SK-N-SH (cell line): ENCODE measurements around the gene EIF5AL1. TPM values are rescaled to one million over a fixed set of nuclear protein-coding genes. Genes with fewer than 3 reads are reported as not detected.
A peak's percentile ranks its signal among the peaks of the same experiment; 100 is the strongest.

Experiments used
- CTCF ChIA-PET: fragments of 300-600, 350-600 bp; formaldehyde crosslinking; extraction: SDS; loops from one replicate; lab custom pipeline; 2021; lab: Yijun Ruan, JAX
- POLR2A ChIA-PET: fragments of 350-600 bp; sonication (Branson Sonifier 250); formaldehyde crosslinking; extraction: SDS; loops from one replicate; lab custom pipeline; 2020; ENCODE audit warnings: antibody characterized with exemption, inconsistent platforms; lab: Yijun Ruan, JAX
- DNase-seq: peaks from one replicate; pipeline ENCODE4 v3.0.0; 2012
- H2AFZ ChIP-seq: fragments of 200-600 bp; sonication (generic); 2 replicates; pipeline ENCODE4 v1.8.1; 2016; ENCODE audit warnings: antibody characterized with exemption, mild to moderate bottlenecking, low read depth
- H3F3A ChIP-seq: fragments of 200-600 bp; sonication (generic); replicated peaks from 2 replicates; pipeline ENCODE3; 2016; ENCODE audit warnings: antibody characterized with exemption, mild to moderate bottlenecking; ENCODE audit not compliant: insufficient read depth
- H3K27ac ChIP-seq, 2 experiments: fragments of 200-500 bp in 1 of 2; fragments of 200-600 bp in 1 of 2; sonication (Bioruptor generic) in 1 of 2; sonication (generic), shearing (Covaris generic) in 1 of 2; 2 replicates each; pipeline versions ENCODE4 v1.5.1 to v1.6.1; 2014 to 2016; ENCODE audit warnings: low read depth in 2 of 2, inconsistent platforms in 1 of 2, low read length in 1 of 2, mild to moderate bottlenecking in 1 of 2, mixed read lengths in 1 of 2
- H3K27me3 ChIP-seq: fragments of 200-600 bp; sonication (generic), shearing (Covaris generic); 2 replicates; pipeline ENCODE4 v1.6.1; 2016; ENCODE audit warnings: mixed run types; ENCODE audit not compliant: insufficient read depth
- H3K36me3 ChIP-seq, 2 experiments: fragments of 200-500 bp in 1 of 2; fragments of 200-600 bp in 1 of 2; sonication (Bioruptor generic) in 1 of 2; sonication (generic) in 1 of 2; replicated peaks in 1 of 2; 2 replicates each; pipeline versions ENCODE3 to v1.5.1; 2014 to 2016; ENCODE audit warnings: low read length in 1 of 2, mild to moderate bottlenecking in 1 of 2; ENCODE audit not compliant: insufficient read depth in 2 of 2, control insufficient read depth in 1 of 2
- H3K4me1 ChIP-seq, 2 experiments: fragments of 200-500 bp in 1 of 2; fragments of 200-600 bp in 1 of 2; sonication (Bioruptor generic) in 1 of 2; sonication (generic), shearing (Covaris generic) in 1 of 2; 2 replicates each; pipeline versions ENCODE4 v1.5.1 to v1.6.1; 2014 to 2016; ENCODE audit warnings: low read depth in 1 of 2, low read length in 1 of 2, mixed run types in 1 of 2; ENCODE audit not compliant: insufficient read depth in 2 of 2, control insufficient read depth in 1 of 2
- H3K4me2 ChIP-seq: fragments of 200-600 bp; sonication (generic), shearing (Covaris generic); 2 replicates; pipeline ENCODE4 v1.6.1; 2017; ENCODE audit warnings: mixed run types
- H3K4me3 ChIP-seq, 2 experiments: fragments of 200-500 bp in 1 of 2; fragments of 200-600 bp in 1 of 2; sonication (Bioruptor generic) in 1 of 2; sonication (generic), shearing (Covaris generic) in 1 of 2; 2 replicates each; pipeline versions ENCODE4 v1.5.1 to v1.8.1; 2014 to 2016; ENCODE audit warnings: low read depth in 2 of 2, inconsistent platforms in 1 of 2, low read length in 1 of 2, mild to moderate bottlenecking in 1 of 2, mixed read lengths in 1 of 2, moderate library complexity in 1 of 2
- H3K79me2 ChIP-seq: fragments of 200-600 bp; sonication (generic); 2 replicates; pipeline ENCODE4 v1.8.1; 2017; ENCODE audit warnings: mild to moderate bottlenecking; ENCODE audit not compliant: insufficient read depth
- H3K9ac ChIP-seq: fragments of 200-600 bp; sonication (generic); 2 replicates; pipeline ENCODE4 v1.6.1; 2017; ENCODE audit warnings: mixed run types
- H3K9me2 ChIP-seq: fragments of 200-600 bp; sonication (generic); 2 replicates; pipeline ENCODE4 v1.6.1; 2017; ENCODE audit warnings: mixed run types
- H3K9me3 ChIP-seq: fragments of 200-600 bp; sonication (generic); 2 replicates; pipeline ENCODE4 v1.6.1; 2017; ENCODE audit warnings: mixed run types, mild to moderate bottlenecking, moderate library complexity
- H4K20me1 ChIP-seq: fragments of 200-600 bp; sonication (generic); 2 replicates; pipeline ENCODE4 v1.6.1; 2017; ENCODE audit warnings: mild to moderate bottlenecking, mixed run types; ENCODE audit not compliant: insufficient read depth
- CHD2 ChIP-seq: fragments of 150-350 bp; IDR thresholded peaks from 2 replicates; pipeline ENCODE4 v1.6.1; 2018; ENCODE audit warnings: low read length; ENCODE audit not compliant: partially characterized antibody
- EP300 ChIP-seq, 2 experiments: IDR thresholded peaks; 2 replicates each; pipeline versions ENCODE4 v1.4.0 to v1.6.1; 2012; ENCODE audit warnings: borderline replicate concordance in 1 of 2, low read depth in 1 of 2, low read length in 1 of 2
- FOXJ3 ChIP-seq: sonication (generic); formaldehyde crosslinking; IDR thresholded peaks from 2 replicates; pipeline ENCODE4 v1.5.1; 2020; ENCODE audit warnings: mild to moderate bottlenecking, missing genetic modification reagents
- FOXM1 ChIP-seq: IDR thresholded peaks from 2 replicates; pipeline ENCODE4 v1.4.0; 2012; ENCODE audit warnings: low read depth, mild to moderate bottlenecking
- JUND ChIP-seq: IDR thresholded peaks from 2 replicates; pipeline ENCODE4 v1.4.0; 2012
- MEF2A ChIP-seq: IDR thresholded peaks from 2 replicates; pipeline ENCODE4 v1.4.0; 2012; ENCODE audit warnings: low read depth, borderline replicate concordance
- NRF1 ChIP-seq: IDR thresholded peaks from 2 replicates; pipeline ENCODE4 v1.6.1; 2012; ENCODE audit warnings: low read depth, mild to moderate bottlenecking, low read length
- POLR2AphosphoS5 ChIP-seq: IDR thresholded peaks from 2 replicates; pipeline ENCODE4 v1.6.1; 2012; ENCODE audit warnings: low read depth, low read length
- RAD21 ChIP-seq: IDR thresholded peaks from 2 replicates; pipeline ENCODE4 v1.6.1; 2012; ENCODE audit warnings: mild to moderate bottlenecking, low read length
- RCOR1 ChIP-seq: fragments of 150-350 bp; IDR thresholded peaks from 2 replicates; pipeline ENCODE4 v1.6.1; 2017; ENCODE audit warnings: antibody characterized with exemption, low read length
- RFX5 ChIP-seq: IDR thresholded peaks from 2 replicates; pipeline ENCODE4 v1.6.1; 2012; ENCODE audit warnings: mild to moderate bottlenecking, improper control_type of control experiment, low read length
- RXRA ChIP-seq: IDR thresholded peaks from 2 replicates; pipeline ENCODE4 v1.4.0; 2012; ENCODE audit warnings: low read depth, mild to moderate bottlenecking, borderline replicate concordance
- SIN3A ChIP-seq: IDR thresholded peaks from 2 replicates; pipeline ENCODE4 v1.6.1; 2012; ENCODE audit warnings: low read depth, mild to moderate bottlenecking, low read length, moderate library complexity, borderline replicate concordance
- TAF1 ChIP-seq: IDR thresholded peaks from 2 replicates; pipeline ENCODE4 v1.6.1; 2012; ENCODE audit warnings: low read depth, mild to moderate bottlenecking, low read length, moderate library complexity, borderline replicate concordance
- TEAD4 ChIP-seq: IDR thresholded peaks from 2 replicates; pipeline ENCODE4 v1.4.0; 2012; ENCODE audit warnings: mild to moderate bottlenecking, borderline replicate concordance; ENCODE audit not compliant: insufficient read depth
- YY1 ChIP-seq: IDR thresholded peaks from 2 replicates; pipeline ENCODE4 v1.4.0; 2012; ENCODE audit warnings: low read depth, mild to moderate bottlenecking
- WGBS: methylation state at CpG from one replicate; pipeline ENCODE4 v1.1.6; 2017; ENCODE audit warnings: low lambda C conversion rate; 5-methylcytosine and 5-hydroxymethylcytosine counted together
- polyA plus RNA-seq, 3 experiments: library from polyadenylated mRNA; depleted of rRNA; stranded (reverse); fragments of >200 nt; gene quantifications; 2 replicates each; pipeline ENCODE4 v1.2.3, GENCODE V29; 2012
- TF ChIP-seq, protein P1 (sequence below): fragments of 150-350 bp; IDR thresholded peaks from 2 replicates; pipeline ENCODE4 v1.6.1; 2016; ENCODE audit warnings: mild to moderate bottlenecking, low read depth, low read length
- TF ChIP-seq, protein P2 (sequence below): IDR thresholded peaks from 2 replicates; pipeline ENCODE4 v1.4.0; 2012; ENCODE audit warnings: low read depth
- TF ChIP-seq, protein P3 (sequence below): IDR thresholded peaks from 2 replicates; pipeline ENCODE4; 2012
- TF ChIP-seq, protein P4 (sequence below): fragments of 150-350 bp; IDR thresholded peaks from 2 replicates; pipeline ENCODE4 v1.6.1; 2017; ENCODE audit warnings: antibody characterized with exemption, low read length, low read depth, borderline replicate concordance

The EIF5AL1 gene
- polyA plus RNA-seq, 1 of the 3 experiments (the other 2 are of a cell fraction) = 0.26 TPM

DNA sequence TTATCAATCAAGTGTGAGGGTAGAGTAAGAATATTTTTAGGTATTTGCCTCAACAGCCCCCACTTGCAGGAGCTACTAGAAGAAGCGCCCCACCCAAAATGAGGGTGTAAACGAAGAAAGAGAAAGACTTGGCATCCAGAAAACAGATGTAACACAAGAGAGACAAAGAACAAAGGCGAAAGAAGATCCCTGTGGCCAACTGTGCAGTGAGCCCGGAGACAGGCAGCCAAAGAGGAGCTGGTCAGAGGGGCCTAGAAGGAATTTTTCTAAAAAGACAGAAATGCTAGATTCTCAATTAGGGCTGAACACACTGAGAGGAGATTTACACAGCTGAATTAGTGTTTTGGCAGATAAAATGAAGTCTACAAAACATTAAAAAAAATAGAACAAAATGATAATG is 29.6 kb upstream of the EIF5AL1 start:
- Histone ChIP-seq H4K20me1 (no peaks in the 10 kb centered on the region), H3F3A (peaks cover 23% of the 10 kb centered on the region), H3K4me2 (peak overlapping the region; percentile 57; the same call in 1 of the 2 replicates), H2AFZ (peak overlapping the region; percentile 60; the same call in 1 of the 2 replicates), H3K36me3 (no peaks in the 10 kb centered on the region), H3K27me3 (no peaks in the 10 kb centered on the region), H3K9ac (no peak overlapping the region), H3K9me2 (no peaks in the 10 kb centered on the region), H3K27ac (peak overlapping the region; percentile 88 to 90; a peak in 2 of 4 replicates), H3K79me2 (no peaks in the 10 kb centered on the region), H3K9me3 (no peaks in the 10 kb centered on the region), H3K4me1 (peaks cover 14 to 29% of the 10 kb centered on the region in 2 experiments), H3K4me3 (no peak overlapping the region)
- ChIA-PET POLR2A (no interaction called here), CTCF (interaction anchor here (1.0 to 1.5 kb wide), 3 partner anchors 15 to 109 kb away, joined by 3 to 8 read pairs (median 6); no protein-coding TSS in a partner anchor)
- TF ChIP-seq JUND (no peak), FOXM1 (no peak), NRF1 (no peak), TEAD4 (no peak), CHD2 (no peak), RFX5 (no peak)
- TF ChIP-seq, protein P1, sequence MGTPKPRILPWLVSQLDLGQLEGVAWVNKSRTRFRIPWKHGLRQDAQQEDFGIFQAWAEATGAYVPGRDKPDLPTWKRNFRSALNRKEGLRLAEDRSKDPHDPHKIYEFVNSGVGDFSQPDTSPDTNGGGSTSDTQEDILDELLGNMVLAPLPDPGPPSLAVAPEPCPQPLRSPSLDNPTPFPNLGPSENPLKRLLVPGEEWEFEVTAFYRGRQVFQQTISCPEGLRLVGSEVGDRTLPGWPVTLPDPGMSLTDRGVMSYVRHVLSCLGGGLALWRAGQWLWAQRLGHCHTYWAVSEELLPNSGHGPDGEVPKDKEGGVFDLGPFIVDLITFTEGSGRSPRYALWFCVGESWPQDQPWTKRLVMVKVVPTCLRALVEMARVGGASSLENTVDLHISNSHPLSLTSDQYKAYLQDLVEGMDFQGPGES = no peak
- WGBS = 86% methylated on average over 4 of the region's 4 CpGs
- no peak for DNase-seq

DNA sequence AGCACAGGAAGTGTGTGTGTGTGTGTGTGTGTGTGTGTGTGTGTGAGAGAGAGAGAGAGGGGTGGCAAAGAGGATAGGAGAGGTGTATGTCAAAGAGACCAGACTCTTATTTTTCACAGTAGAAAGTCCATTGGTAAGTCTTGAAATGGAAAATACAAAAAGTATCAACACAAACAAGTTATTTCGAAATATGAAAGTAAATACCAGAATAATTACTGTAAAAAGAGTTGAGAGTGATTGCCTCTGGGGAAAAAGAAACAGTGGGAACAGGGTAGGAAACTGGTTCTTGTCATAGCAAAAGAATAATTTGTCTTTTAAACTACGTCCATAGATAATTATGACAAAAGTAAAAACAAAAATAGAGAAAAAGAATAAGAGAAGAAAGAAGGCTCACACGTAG is 29.0 kb upstream of the EIF5AL1 start:
- Histone ChIP-seq H3K9ac (no peak overlapping the region), H3K79me2 (no peaks in the 10 kb centered on the region), H3F3A (peaks cover 28% of the 10 kb centered on the region), H3K27me3 (no peaks in the 10 kb centered on the region), H4K20me1 (no peaks in the 10 kb centered on the region), H3K27ac (peak overlapping the region; percentile 88 to 90), H3K4me2 (peak overlapping the region; percentile 57; the same call in 1 of the 2 replicates), H3K9me3 (no peaks in the 10 kb centered on the region), H3K4me3 (no peak overlapping the region), H3K4me1 (peaks cover 18 to 33% of the 10 kb centered on the region in 2 experiments)
- ChIA-PET POLR2A (no interaction called here), CTCF (interaction anchor here (1.2 to 1.5 kb wide), 2 partner anchors 16 to 109 kb away, joined by 6 to 8 read pairs; no protein-coding TSS in a partner anchor)
- 81% methylated on average over 3 of the region's 3 CpGs for WGBS
- TF ChIP-seq, protein P1 = no peak
- TF ChIP-seq YY1 = no peak
- no peak for TF ChIP-seq RAD21
- TF ChIP-seq RXRA = no peak
- no peak for TF ChIP-seq POLR2AphosphoS5
- TF ChIP-seq, protein P2, sequence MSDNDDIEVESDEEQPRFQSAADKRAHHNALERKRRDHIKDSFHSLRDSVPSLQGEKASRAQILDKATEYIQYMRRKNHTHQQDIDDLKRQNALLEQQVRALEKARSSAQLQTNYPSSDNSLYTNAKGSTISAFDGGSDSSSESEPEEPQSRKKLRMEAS = no peak
- no peak for TF ChIP-seq MEF2A
- TF ChIP-seq FOXJ3 (CRISPR knock-in tag) = no peak
- no peak for TF ChIP-seq TAF1
- no peak for TF ChIP-seq NRF1
- TF ChIP-seq RFX5 = no peak
- TF ChIP-seq TEAD4 = no peak
- TF ChIP-seq RCOR1 = no peak
- TF ChIP-seq JUND = no peak
- TF ChIP-seq, protein P3, sequence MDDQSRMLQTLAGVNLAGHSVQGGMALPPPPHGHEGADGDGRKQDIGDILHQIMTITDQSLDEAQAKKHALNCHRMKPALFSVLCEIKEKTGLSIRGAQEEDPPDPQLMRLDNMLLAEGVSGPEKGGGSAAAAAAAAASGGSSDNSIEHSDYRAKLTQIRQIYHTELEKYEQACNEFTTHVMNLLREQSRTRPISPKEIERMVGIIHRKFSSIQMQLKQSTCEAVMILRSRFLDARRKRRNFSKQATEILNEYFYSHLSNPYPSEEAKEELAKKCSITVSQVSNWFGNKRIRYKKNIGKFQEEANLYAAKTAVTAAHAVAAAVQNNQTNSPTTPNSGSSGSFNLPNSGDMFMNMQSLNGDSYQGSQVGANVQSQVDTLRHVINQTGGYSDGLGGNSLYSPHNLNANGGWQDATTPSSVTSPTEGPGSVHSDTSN = no peak
- no peak for TF ChIP-seq EP300 (IDR thresholded peaks at IDR 0.05; ENCODE audit: borderline replicate concordance in 1 of 2, low read depth in 1 of 2, low read length in 1 of 2)
- TF ChIP-seq, protein P4, sequence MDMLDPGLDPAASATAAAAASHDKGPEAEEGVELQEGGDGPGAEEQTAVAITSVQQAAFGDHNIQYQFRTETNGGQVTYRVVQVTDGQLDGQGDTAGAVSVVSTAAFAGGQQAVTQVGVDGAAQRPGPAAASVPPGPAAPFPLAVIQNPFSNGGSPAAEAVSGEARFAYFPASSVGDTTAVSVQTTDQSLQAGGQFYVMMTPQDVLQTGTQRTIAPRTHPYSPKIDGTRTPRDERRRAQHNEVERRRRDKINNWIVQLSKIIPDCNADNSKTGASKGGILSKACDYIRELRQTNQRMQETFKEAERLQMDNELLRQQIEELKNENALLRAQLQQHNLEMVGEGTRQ = no peak
- no peak for TF ChIP-seq CHD2
- no peak for TF ChIP-seq FOXM1
- no peak for TF ChIP-seq SIN3A
- TF ChIP-seq, all 33 proteins: peak for 0
- peak overlapping the region; percentile 67 for H2AFZ ChIP-seq
- no peak for DNase-seq
- H3K36me3 ChIP-seq = no peaks in the 10 kb centered on the region
- H3K9me2 ChIP-seq = no peaks in the 10 kb centered on the region
